SK-N-SH treated with all-trans-retinoic acid at 6 μM for 48 hours (cell line): ENCODE data around the gene ANKRD13D.
A peak's percentile ranks its signal among the peaks of the same experiment; 100 is the strongest.

ENCODE experiments used
- ATAC-seq: fragments of 200-7000 bp; cut with Tn5 transposase; 3 replicates; pipeline ENCODE4 v1.9.1; 2020; ENCODE audit warnings: mild to moderate bottlenecking, moderate library complexity
- ARNTL ChIP-seq: fragments of 450-650 bp; formaldehyde crosslinking; IDR thresholded peaks from 2 replicates; pipeline ENCODE4 v1.5.0; 2020; ENCODE audit warnings: low read depth, mild to moderate bottlenecking, moderate library complexity, borderline replicate concordance
- BACH2 ChIP-seq: fragments of 250-450 bp; sonication (Bioruptor Pico); IDR thresholded peaks from 2 replicates; pipeline ENCODE4 v1.9.0; 2021; ENCODE audit warnings: mild to moderate bottlenecking, borderline replicate concordance
- ESRRG ChIP-seq: fragments of 250-450 bp; sonication (Bioruptor Pico); IDR thresholded peaks from 2 replicates; pipeline ENCODE4 v1.6.1; 2021; ENCODE audit warnings: mild to moderate bottlenecking
- GLIS3 ChIP-seq: fragments of 250-450 bp; sonication (Bioruptor Pico); IDR thresholded peaks from 2 replicates; pipeline ENCODE4 v1.5.0; 2020; ENCODE audit warnings: mild to moderate bottlenecking, moderate library complexity
- ISL1 ChIP-seq: fragments of 250-450 bp; sonication (Bioruptor Pico); IDR thresholded peaks from 2 replicates; pipeline ENCODE4 v2.1.2; 2022; ENCODE audit warnings: mild to moderate bottlenecking, moderate library complexity
- PATZ1 ChIP-seq: fragments of 250-450 bp; sonication (Bioruptor Pico); IDR thresholded peaks from 2 replicates; pipeline ENCODE4 v1.8.0; 2020; ENCODE audit warnings: mild to moderate bottlenecking, moderate library complexity, borderline replicate concordance
- PPARA ChIP-seq: fragments of 250-450 bp; sonication (Bioruptor Pico); IDR thresholded peaks from 2 replicates; pipeline ENCODE4 v1.5.0; 2020; ENCODE audit warnings: mild to moderate bottlenecking, borderline replicate concordance
- SNAI2 ChIP-seq: fragments of 250-450 bp; sonication (Bioruptor Pico); IDR thresholded peaks from 2 replicates; pipeline ENCODE4 v1.5.0; 2020; ENCODE audit warnings: mild to moderate bottlenecking, moderate library complexity
- TOX ChIP-seq: fragments of 250-450 bp; sonication (Bioruptor Pico); IDR thresholded peaks from 2 replicates; pipeline ENCODE4 v1.8.0; 2021; ENCODE audit warnings: mild to moderate bottlenecking, moderate library complexity, borderline replicate concordance
- TSHZ2 ChIP-seq: fragments of 250-450 bp; sonication (Bioruptor Pico); IDR thresholded peaks from 2 replicates; pipeline ENCODE4 v1.5.0; 2020; ENCODE audit warnings: mild to moderate bottlenecking, moderate library complexity
- ZC3H10 ChIP-seq: fragments of 250-450 bp; sonication (Bioruptor Pico); IDR thresholded peaks from 2 replicates; pipeline ENCODE4 v1.5.1; 2021; ENCODE audit warnings: mild to moderate bottlenecking, moderate library complexity
- ZFP3 ChIP-seq: fragments of 250-450 bp; sonication (Bioruptor Pico); IDR thresholded peaks from 2 replicates; pipeline ENCODE4 v1.5.0; 2020; ENCODE audit warnings: mild to moderate bottlenecking, moderate library complexity
- ZFP30 ChIP-seq: fragments of 450-650 bp; formaldehyde crosslinking; IDR thresholded peaks from 2 replicates; pipeline ENCODE4 v1.5.0; 2022; ENCODE audit warnings: mild to moderate bottlenecking, moderate library complexity
- ZNF565 ChIP-seq: fragments of 450-650 bp; formaldehyde crosslinking; conservative IDR thresholded peaks from 2 replicates; pipeline ENCODE4 v1.5.0; 2020; ENCODE audit warnings: low read depth, mild to moderate bottlenecking, moderate library complexity
- ZNF70 ChIP-seq: fragments of 450-650 bp; formaldehyde crosslinking; IDR thresholded peaks from 2 replicates; pipeline ENCODE4 v1.5.0; 2020; ENCODE audit warnings: mild to moderate bottlenecking, moderate library complexity
- ZNF8 ChIP-seq: fragments of 450-650 bp; formaldehyde crosslinking; IDR thresholded peaks from 2 replicates; pipeline ENCODE4 v1.5.0; 2020; ENCODE audit warnings: mild to moderate bottlenecking, moderate library complexity
- TF ChIP-seq, protein P1 (sequence below): fragments of 250-450 bp; sonication (Bioruptor Pico); IDR thresholded peaks from 2 replicates; pipeline ENCODE4 v1.5.1; 2020; ENCODE audit warnings: low read depth, mild to moderate bottlenecking, moderate library complexity
- TF ChIP-seq, protein P2 (sequence below): fragments of 250-450 bp; sonication (Bioruptor Pico); IDR thresholded peaks from 2 replicates; pipeline ENCODE4 v1.5.1; 2021; ENCODE audit warnings: mild to moderate bottlenecking, moderate library complexity
- TF ChIP-seq, protein P3 (sequence below): fragments of 250-450 bp; sonication (Bioruptor Pico); IDR thresholded peaks from 2 replicates; pipeline ENCODE4 v1.8.0; 2021; ENCODE audit warnings: low read depth, mild to moderate bottlenecking, moderate library complexity, borderline replicate concordance

Gene ANKRD13D

DNA sequence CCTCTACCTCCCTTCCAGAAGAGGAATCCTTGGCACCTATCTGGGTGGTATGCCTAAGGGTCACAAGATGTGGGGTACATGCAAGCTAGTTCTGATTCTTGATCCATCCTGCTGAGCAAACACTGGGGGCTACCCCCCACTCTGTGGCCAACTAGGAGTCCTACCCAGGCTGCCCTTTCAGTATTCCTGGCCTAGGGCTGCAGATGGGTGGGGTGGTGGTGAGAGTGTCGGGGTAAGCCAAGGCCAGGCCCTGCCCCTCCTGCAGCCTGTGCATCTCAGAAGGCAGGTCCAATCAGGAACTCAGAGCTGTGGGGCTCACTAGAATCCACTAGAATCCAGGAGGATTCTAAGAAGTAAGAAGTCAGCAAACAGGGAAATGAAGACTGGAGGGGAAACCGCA lies 25.1 kb downstream of the ANKRD13D start (continued):
- no peak for TF ChIP-seq BACH2 (CRISPR knock-in tag)
- no peak for TF ChIP-seq ZFP3 (CRISPR knock-in tag)

GRCh38 chr11:67315325-67315909 lies 26.3 kb downstream of the ANKRD13D start:
- no peak for ATAC-seq

GRCh38 chr11:67316882-67317204 lies 27.7 kb downstream of the ANKRD13D start:
- ATAC-seq = peak; percentile 3
- TF ChIP-seq ARNTL (CRISPR knock-in tag) (no peak), ZC3H10 (CRISPR knock-in tag) (no peak), ZNF70 (CRISPR knock-in tag) (no peak), ZNF565 (CRISPR knock-in tag) (no peak), TSHZ2 (CRISPR knock-in tag) (no peak), ISL1 (CRISPR knock-in tag) (no peak), ESRRG (CRISPR knock-in tag) (no peak), PATZ1 (CRISPR knock-in tag) (no peak), BACH2 (CRISPR knock-in tag) (no peak), ZFP30 (CRISPR knock-in tag) (no peak)
- TF ChIP-seq, protein P1, sequence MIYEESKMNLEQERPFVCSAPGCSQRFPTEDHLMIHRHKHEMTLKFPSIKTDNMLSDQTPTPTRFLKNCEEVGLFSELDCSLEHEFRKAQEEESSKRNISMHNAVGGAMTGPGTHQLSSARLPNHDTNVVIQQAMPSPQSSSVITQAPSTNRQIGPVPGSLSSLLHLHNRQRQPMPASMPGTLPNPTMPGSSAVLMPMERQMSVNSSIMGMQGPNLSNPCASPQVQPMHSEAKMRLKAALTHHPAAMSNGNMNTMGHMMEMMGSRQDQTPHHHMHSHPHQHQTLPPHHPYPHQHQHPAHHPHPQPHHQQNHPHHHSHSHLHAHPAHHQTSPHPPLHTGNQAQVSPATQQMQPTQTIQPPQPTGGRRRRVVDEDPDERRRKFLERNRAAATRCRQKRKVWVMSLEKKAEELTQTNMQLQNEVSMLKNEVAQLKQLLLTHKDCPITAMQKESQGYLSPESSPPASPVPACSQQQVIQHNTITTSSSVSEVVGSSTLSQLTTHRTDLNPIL (CRISPR knock-in tag) = no peak
- TF ChIP-seq, protein P2, sequence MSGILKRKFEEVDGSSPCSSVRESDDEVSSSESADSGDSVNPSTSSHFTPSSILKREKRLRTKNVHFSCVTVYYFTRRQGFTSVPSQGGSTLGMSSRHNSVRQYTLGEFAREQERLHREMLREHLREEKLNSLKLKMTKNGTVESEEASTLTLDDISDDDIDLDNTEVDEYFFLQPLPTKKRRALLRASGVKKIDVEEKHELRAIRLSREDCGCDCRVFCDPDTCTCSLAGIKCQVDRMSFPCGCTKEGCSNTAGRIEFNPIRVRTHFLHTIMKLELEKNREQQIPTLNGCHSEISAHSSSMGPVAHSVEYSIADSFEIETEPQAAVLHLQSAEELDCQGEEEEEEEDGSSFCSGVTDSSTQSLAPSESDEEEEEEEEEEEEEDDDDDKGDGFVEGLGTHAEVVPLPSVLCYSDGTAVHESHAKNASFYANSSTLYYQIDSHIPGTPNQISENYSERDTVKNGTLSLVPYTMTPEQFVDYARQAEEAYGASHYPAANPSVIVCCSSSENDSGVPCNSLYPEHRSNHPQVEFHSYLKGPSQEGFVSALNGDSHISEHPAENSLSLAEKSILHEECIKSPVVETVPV (CRISPR knock-in tag) = no peak

More at GRCh38 chr11:67315325-67315909, 26.3 kb downstream of the ANKRD13D start:
- TF ChIP-seq TOX = no peak

- TF ChIP-seq GLIS3 (CRISPR knock-in tag) (no peak), ZFP3 (CRISPR knock-in tag) (0 out of 2 replicates have a peak, but pooled peaks have one; percentile 46)
- ATAC-seq = peak; percentile 90
Measured at GRCh38 chr11:67317205-67317887, 28.2 kb downstream of the ANKRD13D start.

- ATAC-seq = peak; percentile 46
- TF ChIP-seq GLIS3 (CRISPR knock-in tag) (no peak), ARNTL (CRISPR knock-in tag) (no peak), ZC3H10 (CRISPR knock-in tag) (no peak), ZFP30 (CRISPR knock-in tag) (no peak), ZNF565 (CRISPR knock-in tag) (no peak), BACH2 (CRISPR knock-in tag) (no peak), PPARA (CRISPR knock-in tag) (no peak), SNAI2 (CRISPR knock-in tag) (no peak), PATZ1 (CRISPR knock-in tag) (no peak), ZNF8 (CRISPR knock-in tag) (no peak)
- TF ChIP-seq, protein P3, sequence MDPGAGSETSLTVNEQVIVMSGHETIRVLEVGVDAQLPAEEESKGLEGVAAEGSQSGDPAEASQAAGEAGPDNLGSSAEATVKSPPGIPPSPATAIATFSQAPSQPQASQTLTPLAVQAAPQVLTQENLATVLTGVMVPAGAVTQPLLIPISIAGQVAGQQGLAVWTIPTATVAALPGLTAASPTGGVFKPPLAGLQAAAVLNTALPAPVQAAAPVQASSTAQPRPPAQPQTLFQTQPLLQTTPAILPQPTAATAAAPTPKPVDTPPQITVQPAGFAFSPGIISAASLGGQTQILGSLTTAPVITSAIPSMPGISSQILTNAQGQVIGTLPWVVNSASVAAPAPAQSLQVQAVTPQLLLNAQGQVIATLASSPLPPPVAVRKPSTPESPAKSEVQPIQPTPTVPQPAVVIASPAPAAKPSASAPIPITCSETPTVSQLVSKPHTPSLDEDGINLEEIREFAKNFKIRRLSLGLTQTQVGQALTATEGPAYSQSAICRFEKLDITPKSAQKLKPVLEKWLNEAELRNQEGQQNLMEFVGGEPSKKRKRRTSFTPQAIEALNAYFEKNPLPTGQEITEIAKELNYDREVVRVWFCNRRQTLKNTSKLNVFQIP (CRISPR knock-in tag) = no peak
- TF ChIP-seq, protein P1 (CRISPR knock-in tag) = no peak
Measured at GRCh38 chr11:67317888-67318555, 28.9 kb downstream of the ANKRD13D start.
